CD14-positive monocyte (primary cell): ENCODE data around the gene COL20A1. TPM values are rescaled to one million over a fixed set of nuclear protein-coding genes. Genes with fewer than 3 reads are reported as not detected.

ENCODE experiments used
- DNase-seq, 3 donors: peaks; one replicate each; pipeline ENCODE4 v3.0.0-alpha.2; 2011 to 2022
- H2AFZ ChIP-seq: 2 replicates; pipeline ENCODE4 v1.6.0; 2012; ENCODE audit warnings: mild to moderate bottlenecking, low read depth, low read length, inconsistent platforms; ENCODE audit not compliant: insufficient read depth, poor library complexity, severe bottlenecking
- H3K27ac ChIP-seq, 2 donors: 1 replicate in 1 of 2; 2 replicates in 1 of 2; pipeline ENCODE4 v1.5.1; 2012 to 2013; ENCODE audit warnings: low read length in 2 of 2, control low read depth in 1 of 2, inconsistent platforms in 1 of 2, low read depth in 1 of 2, mild to moderate bottlenecking in 1 of 2
- H3K27me3 ChIP-seq, 2 donors: one replicate each; pipeline versions ENCODE4 v1.6.0 to v1.6.1; 2011 to 2013; ENCODE audit warnings: low read length in 2 of 2; ENCODE audit not compliant: control insufficient read depth in 2 of 2, insufficient read depth in 2 of 2
- H3K36me3 ChIP-seq, 2 donors: replicated peaks in 1 of 2; 1 replicate in 1 of 2; 2 replicates in 1 of 2; pipeline versions ENCODE4 v1.5.1 to v1.6.1; 2012 to 2013; ENCODE audit warnings: low read length in 2 of 2, control low read depth in 1 of 2, inconsistent platforms in 1 of 2, mild to moderate bottlenecking in 1 of 2; ENCODE audit not compliant: insufficient read depth in 2 of 2, control insufficient read depth in 1 of 2
- H3K4me1 ChIP-seq, 2 donors: 1 replicate in 1 of 2; 2 replicates in 1 of 2; pipeline versions ENCODE4 v1.5.1 to v1.6.1; 2012 to 2013; ENCODE audit warnings: low read length in 2 of 2, control low read depth in 1 of 2, inconsistent platforms in 1 of 2, mild to moderate bottlenecking in 1 of 2, moderate library complexity in 1 of 2; ENCODE audit not compliant: insufficient read depth in 2 of 2, control insufficient read depth in 1 of 2
- H3K4me2 ChIP-seq: replicated peaks from 2 replicates; pipeline ENCODE3; 2012; ENCODE audit warnings: low read length, moderate library complexity, mild to moderate bottlenecking; ENCODE audit not compliant: poor library complexity, severe bottlenecking; ENCODE audit errors: extremely low read depth
- H3K4me3 ChIP-seq, 3 experiments: fragments of 200-600 bp in 1 of 3; sonication (generic) in 1 of 3; replicated peaks in 1 of 3; 1 replicate in 2 of 3; 2 replicates in 1 of 3; pipeline ENCODE4 v1.5.1; 2011 to 2013; ENCODE audit warnings: low read length in 3 of 3, mild to moderate bottlenecking in 3 of 3, control low read depth in 2 of 3, low read depth in 2 of 3, inconsistent platforms in 1 of 3, moderate library complexity in 1 of 3
- H3K79me2 ChIP-seq: 2 replicates; pipeline ENCODE4 v1.6.0; 2012; ENCODE audit warnings: mild to moderate bottlenecking, control low read depth, inconsistent platforms, low read length, moderate library complexity; ENCODE audit not compliant: insufficient read depth
- H3K9ac ChIP-seq: 2 replicates; pipeline ENCODE4 v1.6.0; 2017; ENCODE audit warnings: low read length, mild to moderate bottlenecking; ENCODE audit not compliant: insufficient read depth, poor library complexity, severe bottlenecking
- H3K9me3 ChIP-seq, 2 donors: replicated peaks in 1 of 2; 1 replicate in 1 of 2; 2 replicates in 1 of 2; pipeline versions ENCODE4 v1.5.1 to v1.6.1; 2012 to 2013; ENCODE audit warnings: low read length in 2 of 2, control low read depth in 1 of 2; ENCODE audit not compliant: control insufficient read depth in 1 of 2, insufficient read depth in 1 of 2
- H4K20me1 ChIP-seq: 2 replicates; pipeline ENCODE4 v1.6.0; 2012; ENCODE audit warnings: mild to moderate bottlenecking, low read length, control low read depth, moderate library complexity; ENCODE audit not compliant: insufficient read depth
- H3K27ac Mint-ChIP-seq, 7 donors: one replicate each; pipeline ENCODE4 v1.8.0; 2020; ENCODE audit warnings: mild to moderate bottlenecking in 7 of 7, mixed read lengths in 7 of 7, moderate library complexity in 6 of 7, inconsistent platforms in 2 of 7
- H3K27me3 Mint-ChIP-seq, 3 donors: one replicate each; pipeline ENCODE4 v1.8.0; 2021 to 2022; ENCODE audit warnings: low read depth in 3 of 3, mild to moderate bottlenecking in 3 of 3, mixed read lengths in 3 of 3, moderate library complexity in 3 of 3, inconsistent platforms in 1 of 3
- H3K36me3 Mint-ChIP-seq, 2 donors: one replicate each; pipeline ENCODE4 v1.8.0; 2020; ENCODE audit warnings: mixed read lengths in 2 of 2, inconsistent platforms in 1 of 2, mild to moderate bottlenecking in 1 of 2
- H3K4me1 Mint-ChIP-seq: one replicate; pipeline ENCODE4 v1.8.0; 2020; ENCODE audit warnings: mild to moderate bottlenecking, mixed read lengths
- H3K4me3 Mint-ChIP-seq, 2 donors: one replicate each; pipeline ENCODE4 v1.8.0; 2020; ENCODE audit warnings: mild to moderate bottlenecking in 2 of 2, mixed read lengths in 2 of 2, moderate library complexity in 1 of 2
- H3K9me3 Mint-ChIP-seq, 7 donors: one replicate each; pipeline ENCODE4 v1.8.0; 2020 to 2022; ENCODE audit warnings: mixed read lengths in 7 of 7, mild to moderate bottlenecking in 6 of 7, moderate library complexity in 6 of 7, inconsistent platforms in 2 of 7
- WGBS: methylation state at CpG from one replicate; pipeline ENCODE4 v1.1.5; 2013; ENCODE audit warnings: missing lambda C conversion rate; ENCODE audit not compliant: insufficient coverage; 5-methylcytosine and 5-hydroxymethylcytosine counted together
- intact Hi-C, 2 donors: fragments of 100-400 bp; cut with micrococcal nuclease; formaldehyde crosslinking; loops; one replicate each; pipeline versions ENCODE4 v1.15.0 to v1.15.1; 2023
- polyA plus RNA-seq, 3 donors: library from polyadenylated mRNA; depleted of rRNA in 1 of 3; unstranded in 2 of 3; stranded (reverse) in 1 of 3; fragments of 300-500 nt in 2 of 3; fragments of >200 nt in 1 of 3; fragmentation: Illumina TruSeq in 2 of 3; gene quantifications; 1 replicate in 2 of 3; 2 replicates in 1 of 3; pipeline ENCODE4 v1.2.3, GENCODE V29; 2012 to 2021
- TF ChIP-seq, protein P1 (sequence below): fragments of 200-600 bp; IDR thresholded peaks from one replicate; pipeline ENCODE4 v1.8.0; 2022; ENCODE audit warnings: antibody characterized with exemption, mild to moderate bottlenecking

Gene COL20A1
- polyA plus RNA-seq, 3 donors = not detected

DNA sequence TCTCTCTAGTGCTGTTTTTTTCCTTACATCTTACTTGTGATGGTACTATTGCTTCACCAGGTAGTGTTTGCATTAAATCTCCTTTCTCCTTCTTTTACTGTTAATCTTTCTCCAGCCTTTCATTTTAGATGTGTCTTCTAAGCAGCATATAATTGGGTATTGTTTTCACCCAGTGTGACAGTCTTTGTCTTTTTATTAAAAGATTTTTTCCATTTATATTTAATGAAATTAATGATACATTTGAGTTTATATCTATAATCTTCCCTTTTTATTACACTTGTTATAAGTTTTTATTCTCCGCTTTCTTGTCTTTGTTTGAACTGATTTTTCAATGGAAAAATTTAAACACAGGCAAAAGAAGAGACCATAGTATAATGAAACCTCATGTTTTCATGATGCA lies 8.7 kb downstream of the COL20A1 start:
- Mint-ChIP-seq H3K36me3 (no peaks in the 10 kb centered on the region), H3K4me3 (no peak overlapping the region), H3K9me3 (peaks cover 3 to 17% (median 10%) of the 10 kb centered on the region in 7 donors), H3K4me1 (no peaks in the 10 kb centered on the region), H3K27me3 (peaks cover 4 to 13% (median 13%) of the 10 kb centered on the region in 3 donors), H3K27ac (no peak overlapping the region)
- Histone ChIP-seq H3K4me3 (no peak overlapping the region), H3K79me2 (no peaks in the 10 kb centered on the region), H3K9ac (no peak overlapping the region), H3K4me2 (no peak overlapping the region), H4K20me1 (no peaks in the 10 kb centered on the region), H3K36me3 (no peaks in the 10 kb centered on the region), H3K27me3 (no peaks in the 10 kb centered on the region), H2AFZ (no peak overlapping the region), H3K27ac (no peak overlapping the region), H3K4me1 (no peaks in the 10 kb centered on the region), H3K9me3 (no peaks in the 10 kb centered on the region)
- TF ChIP-seq, protein P1, sequence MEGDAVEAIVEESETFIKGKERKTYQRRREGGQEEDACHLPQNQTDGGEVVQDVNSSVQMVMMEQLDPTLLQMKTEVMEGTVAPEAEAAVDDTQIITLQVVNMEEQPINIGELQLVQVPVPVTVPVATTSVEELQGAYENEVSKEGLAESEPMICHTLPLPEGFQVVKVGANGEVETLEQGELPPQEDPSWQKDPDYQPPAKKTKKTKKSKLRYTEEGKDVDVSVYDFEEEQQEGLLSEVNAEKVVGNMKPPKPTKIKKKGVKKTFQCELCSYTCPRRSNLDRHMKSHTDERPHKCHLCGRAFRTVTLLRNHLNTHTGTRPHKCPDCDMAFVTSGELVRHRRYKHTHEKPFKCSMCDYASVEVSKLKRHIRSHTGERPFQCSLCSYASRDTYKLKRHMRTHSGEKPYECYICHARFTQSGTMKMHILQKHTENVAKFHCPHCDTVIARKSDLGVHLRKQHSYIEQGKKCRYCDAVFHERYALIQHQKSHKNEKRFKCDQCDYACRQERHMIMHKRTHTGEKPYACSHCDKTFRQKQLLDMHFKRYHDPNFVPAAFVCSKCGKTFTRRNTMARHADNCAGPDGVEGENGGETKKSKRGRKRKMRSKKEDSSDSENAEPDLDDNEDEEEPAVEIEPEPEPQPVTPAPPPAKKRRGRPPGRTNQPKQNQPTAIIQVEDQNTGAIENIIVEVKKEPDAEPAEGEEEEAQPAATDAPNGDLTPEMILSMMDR = no peak
- intact Hi-C loops = no loop called here
- WGBS = no CpG with 5 or more reads among the region's 1 CpG
- DNase-seq = no peak

DNA sequence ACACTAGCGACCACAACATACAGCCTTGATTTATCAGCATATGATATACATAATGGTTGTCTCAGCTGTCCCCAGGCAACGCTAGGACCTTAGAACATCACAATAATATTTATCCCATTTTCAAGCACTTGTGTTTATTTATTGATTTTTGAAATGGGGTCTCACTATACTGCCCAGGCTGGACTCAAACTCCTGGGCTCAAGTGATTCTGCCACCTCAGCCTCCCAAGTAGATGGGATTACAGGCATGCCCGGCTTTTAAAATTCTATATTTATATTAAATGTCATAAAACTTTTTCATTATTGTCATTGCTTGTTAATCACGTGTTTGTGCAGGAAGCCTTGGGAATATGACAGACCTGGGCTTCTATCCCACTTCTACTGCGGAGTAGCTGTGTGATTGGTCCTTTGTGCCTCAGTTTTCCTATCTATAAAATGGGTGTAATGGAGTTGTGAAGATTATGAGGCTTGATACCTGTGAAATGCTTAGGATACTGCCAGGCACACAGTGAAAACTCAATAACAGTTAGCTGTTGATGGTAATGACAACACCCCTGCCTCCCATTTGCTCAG lies 10.2 kb downstream of the COL20A1 start:
- Histone ChIP-seq H3K4me2 (no peak overlapping the region), H4K20me1 (no peaks in the 10 kb centered on the region), H3K9me3 (no peaks in the 10 kb centered on the region), H3K4me1 (no peaks in the 10 kb centered on the region), H3K36me3 (no peaks in the 10 kb centered on the region), H3K27ac (no peak overlapping the region), H2AFZ (no peak overlapping the region), H3K79me2 (no peaks in the 10 kb centered on the region), H3K27me3 (no peaks in the 10 kb centered on the region), H3K9ac (no peak overlapping the region), H3K4me3 (no peak overlapping the region)
- H3K27ac Mint-ChIP-seq = no peak overlapping the region
- peaks cover 3 to 17% (median 10%) of the 10 kb centered on the region in 7 donors for H3K9me3 Mint-ChIP-seq
- H3K4me1 Mint-ChIP-seq = no peaks in the 10 kb centered on the region
- H3K4me3 Mint-ChIP-seq = no peak overlapping the region
- TF ChIP-seq, protein P1 = no peak
- peaks cover 4 to 11% (median 9%) of the 10 kb centered on the region in 3 donors for H3K27me3 Mint-ChIP-seq
- no peak for DNase-seq
- no CpG with 5 or more reads among the region's 5 CpGs for WGBS
- intact Hi-C loops = no loop called here
- H3K36me3 Mint-ChIP-seq = no peaks in the 10 kb centered on the region
